Retina (tissue), 1 donor: ENCODE results near the gene GJD3.

Experiments
- DNase-seq: peaks from one replicate; pipeline ENCODE4 v3.0.0-alpha.2; 2016

The GJD3 gene

DNA sequence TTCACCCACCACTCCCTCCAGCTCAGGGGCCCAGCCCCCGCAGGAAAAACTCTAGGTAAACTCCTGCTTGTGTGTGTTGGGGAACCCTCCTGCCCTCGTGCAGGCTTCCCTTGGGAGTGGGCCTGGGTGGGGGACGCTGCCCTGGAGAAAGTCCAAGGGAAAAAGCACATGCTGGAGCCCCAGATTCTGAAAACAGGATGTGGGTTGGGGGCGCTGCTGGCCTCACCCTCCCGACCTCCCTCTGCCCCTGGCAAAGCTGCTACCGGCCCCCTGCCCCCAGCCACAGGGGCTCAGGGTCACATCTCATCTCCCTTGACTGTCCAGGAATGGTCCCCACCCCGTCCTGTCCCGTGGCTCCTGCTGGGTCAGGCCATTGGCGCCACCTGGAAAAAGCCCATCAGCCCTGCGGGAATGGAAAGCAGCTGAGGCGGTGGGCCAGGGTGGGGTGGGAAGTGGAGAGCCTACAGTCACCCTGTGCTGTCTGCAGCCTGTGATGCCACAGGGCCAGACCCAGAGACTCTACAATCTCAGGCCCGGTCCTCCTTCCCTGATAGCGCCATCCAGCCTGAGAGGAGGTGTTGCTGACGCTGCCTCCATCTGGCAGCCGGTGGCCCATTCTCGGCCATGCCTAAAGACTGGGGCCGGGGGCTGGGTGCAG lies 2.5 kb upstream of the GJD3 start:
- no peak for DNase-seq

DNA sequence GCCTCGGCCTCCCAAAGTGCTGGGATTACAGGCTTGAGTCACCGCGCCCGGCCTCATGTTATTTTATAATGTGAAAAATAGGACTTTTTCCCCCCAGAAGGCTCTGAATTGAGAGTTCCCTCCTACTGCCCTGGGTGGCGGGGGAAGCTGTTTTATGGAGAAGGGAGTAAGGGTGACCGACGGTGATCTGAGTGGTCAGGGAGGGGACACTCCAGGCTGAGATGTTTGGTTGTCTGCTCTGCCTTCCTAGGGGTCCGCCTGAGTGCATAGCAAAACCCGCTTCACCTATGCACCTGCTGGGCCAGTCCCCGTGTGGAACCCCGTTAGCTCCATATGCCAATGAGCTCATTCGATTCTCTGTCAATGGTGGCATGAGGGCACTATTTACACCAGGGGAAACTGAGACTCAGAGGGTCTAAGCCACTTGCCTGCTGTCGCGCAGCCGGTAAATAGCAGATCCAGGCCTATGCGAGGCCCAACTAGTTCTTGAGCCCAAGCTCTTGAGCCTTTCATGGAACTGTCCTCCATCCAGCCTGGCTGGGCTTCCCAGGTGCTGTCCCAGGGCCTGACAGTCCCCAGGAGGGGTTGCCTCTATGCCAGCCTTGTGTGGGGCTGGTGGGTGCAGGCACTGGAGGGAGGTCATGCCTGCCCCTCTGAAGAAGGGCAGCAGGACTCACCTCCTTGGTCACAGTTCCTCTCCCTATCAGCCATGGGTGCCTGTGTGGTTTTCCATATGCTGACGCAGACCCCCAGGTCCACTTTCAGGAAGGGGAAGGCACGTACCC lies 1.7 kb upstream of the GJD3 start:
- no peak for DNase-seq

DNA sequence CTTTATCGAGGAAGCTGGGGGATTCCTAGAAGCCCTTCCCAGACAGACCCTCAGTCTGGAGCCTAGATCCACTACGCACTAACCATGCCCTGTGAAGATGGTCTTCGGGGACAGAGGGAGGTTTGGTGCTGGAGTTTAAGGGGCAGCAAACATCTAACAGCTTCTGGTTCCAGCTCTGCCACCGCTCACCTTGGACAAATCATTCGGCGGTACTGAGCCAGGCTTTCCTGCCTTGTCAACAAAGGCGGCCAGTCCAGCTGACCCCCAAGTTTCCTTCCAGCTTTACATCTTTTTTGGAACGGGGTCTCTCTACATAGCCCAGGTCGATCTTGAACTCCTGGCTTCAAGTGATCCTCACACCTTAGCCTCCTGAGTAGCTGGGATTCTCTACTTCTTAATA lies 369 bp upstream of the GJD3 start:
- no peak for DNase-seq

DNA sequence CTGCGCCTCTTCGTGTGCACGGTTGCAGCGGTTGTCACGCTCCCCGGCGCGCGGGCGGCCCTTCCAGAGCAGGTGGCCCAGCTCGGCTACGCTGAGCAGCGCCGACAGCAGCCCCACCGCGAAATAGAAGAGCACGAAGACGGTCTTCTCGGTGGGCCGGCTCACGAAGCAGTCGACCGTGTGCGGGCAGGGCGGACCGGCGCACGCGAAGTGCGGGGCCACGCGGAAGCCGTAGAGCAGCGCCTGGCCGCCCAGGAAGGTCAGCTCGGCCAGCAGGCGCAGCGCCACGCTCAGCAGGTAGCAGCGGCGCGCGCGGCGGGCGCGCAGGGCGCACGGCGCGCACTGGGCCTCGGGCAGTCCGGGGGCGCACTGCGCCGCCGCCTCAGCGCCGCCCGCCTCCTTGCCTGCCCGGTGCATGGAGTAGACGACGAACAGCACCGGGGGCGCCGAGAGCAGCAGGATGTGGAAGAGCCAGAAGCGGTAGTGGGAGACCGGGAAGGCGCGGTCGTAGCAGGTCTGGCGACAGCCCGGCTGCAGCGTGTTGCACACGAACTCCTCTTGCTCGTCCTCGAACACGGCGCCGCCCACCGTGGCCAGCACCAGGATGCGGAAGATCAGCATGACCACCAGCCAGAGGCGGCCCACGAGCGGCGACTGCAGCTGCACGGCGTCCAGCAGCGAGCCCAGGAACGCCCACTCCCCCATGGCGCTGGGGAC lies 1.3 kb downstream of the GJD3 start:
- peak; percentile 77 for DNase-seq

DNA sequence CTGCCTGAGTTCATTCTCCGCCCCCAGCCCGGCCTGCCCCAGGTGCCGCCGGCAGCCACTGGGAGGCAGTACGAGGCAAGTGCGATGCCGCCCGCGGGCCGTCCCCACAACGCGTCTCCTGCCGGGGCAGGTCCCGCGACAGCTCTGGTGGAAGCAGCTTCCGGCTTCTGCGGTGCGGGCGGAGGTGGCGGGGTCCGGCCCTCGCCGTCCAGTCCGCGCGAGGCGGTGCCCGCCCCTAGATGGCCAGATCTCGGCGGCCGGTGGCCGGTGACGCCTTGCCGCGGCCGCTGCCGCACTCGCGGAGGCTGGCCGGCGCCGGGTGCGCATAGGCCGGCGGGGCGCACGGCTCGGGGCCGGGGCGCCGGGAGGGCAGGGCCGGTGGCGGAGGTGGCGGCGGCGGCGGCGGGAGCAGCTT lies 1.8 kb downstream of the GJD3 start:
- DNase-seq, result peak; percentile 87

DNA sequence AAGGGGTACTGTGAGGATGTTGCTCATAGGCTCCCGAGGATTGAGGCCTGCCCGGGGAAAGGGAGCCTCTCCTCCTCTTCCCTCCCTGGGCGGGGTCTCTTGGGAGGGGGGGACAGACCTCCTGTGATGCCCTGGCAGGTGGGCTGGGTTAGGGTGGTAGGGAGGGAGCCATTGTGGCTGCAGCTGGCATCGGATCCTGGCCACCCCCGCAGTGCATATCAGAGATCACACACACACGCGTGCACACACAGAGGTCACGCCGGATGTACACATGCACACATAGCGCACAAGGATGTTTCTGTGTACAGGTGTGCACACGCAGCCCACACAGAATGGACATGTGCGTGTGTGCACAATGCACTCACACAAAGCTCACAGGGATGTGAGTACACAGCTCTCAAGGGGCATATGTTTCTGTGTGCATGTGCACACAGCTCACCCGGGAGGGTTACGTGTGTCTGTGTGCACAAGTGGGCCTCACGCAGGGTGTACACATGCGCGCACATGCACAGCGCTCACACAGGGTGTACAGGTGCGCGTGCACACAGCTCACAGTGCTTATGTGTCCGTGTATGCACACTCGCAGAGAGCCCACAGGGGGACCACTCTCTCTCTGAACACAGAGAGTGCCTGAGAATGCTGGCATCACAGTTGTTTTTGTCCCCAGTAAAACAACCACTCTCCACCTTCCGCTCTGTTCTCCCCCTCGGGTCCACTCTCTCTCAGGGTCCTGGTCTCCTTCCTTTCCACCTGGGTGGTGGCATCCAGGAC lies 2.4 kb downstream of the GJD3 start:
- DNase-seq, result no peak

DNA sequence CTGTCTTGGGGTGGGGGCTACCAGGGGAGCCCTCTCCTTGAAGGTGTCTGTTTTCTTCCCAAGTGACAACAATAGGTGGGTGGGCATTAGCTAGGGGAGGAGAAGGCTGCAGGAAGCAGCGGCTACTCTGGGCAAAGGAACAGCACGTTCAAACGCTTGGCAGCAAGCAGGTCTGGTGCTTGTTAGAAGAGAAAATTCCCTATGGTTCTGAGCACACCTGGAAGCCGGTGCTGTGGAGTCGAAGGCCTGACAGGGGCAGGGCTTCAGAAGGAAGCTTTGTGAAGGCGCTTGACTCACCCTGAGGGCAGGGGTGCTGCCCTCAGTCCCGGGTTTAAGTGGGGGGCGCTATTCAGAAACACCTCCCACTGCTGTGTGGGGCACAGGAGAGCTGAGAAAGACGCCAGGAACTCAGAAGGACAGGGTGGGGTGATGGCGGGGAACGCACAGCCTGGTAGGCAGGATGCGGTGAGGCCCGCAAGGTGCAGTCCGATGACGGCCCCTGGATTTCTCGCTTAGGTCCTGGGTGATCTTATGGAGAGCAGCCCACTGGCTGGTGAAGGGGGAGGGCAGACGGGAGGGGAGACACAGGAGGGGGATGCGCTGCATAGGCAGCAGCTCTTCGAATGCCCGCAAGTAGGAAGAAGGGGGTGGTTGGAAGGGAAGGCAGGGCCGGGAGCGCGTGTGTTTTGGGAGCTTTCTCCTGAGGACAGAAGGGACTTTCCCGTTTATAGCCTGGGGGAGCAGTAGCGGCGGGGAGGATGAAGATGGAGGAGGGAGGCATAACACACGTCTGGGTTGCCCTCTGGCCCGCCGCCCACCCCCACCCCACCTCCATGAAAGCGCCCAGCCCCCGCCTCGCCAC lies 3.2 kb downstream of the GJD3 start:
- DNase-seq, result no peak

DNA sequence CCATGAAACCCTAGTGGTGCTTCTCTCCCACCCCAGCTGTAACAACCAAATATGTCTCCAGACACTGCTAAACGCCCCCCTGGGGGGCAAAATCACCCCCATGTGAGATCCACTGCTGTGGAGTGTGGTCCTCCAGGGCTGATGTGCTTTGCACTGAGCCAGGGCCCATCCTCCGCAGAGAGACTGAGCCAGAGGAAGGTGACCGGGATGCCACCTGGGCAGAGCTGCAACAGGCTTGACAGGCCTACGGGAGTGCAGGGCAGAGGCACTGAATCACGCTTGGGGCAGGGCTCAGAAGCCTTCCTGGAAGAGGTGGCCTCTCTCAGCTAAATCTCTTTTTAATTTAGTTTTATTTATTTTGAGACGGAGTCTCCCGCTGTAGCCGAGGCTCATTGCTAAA lies 4.4 kb downstream of the GJD3 start:
- DNase-seq, result no peak

DNA sequence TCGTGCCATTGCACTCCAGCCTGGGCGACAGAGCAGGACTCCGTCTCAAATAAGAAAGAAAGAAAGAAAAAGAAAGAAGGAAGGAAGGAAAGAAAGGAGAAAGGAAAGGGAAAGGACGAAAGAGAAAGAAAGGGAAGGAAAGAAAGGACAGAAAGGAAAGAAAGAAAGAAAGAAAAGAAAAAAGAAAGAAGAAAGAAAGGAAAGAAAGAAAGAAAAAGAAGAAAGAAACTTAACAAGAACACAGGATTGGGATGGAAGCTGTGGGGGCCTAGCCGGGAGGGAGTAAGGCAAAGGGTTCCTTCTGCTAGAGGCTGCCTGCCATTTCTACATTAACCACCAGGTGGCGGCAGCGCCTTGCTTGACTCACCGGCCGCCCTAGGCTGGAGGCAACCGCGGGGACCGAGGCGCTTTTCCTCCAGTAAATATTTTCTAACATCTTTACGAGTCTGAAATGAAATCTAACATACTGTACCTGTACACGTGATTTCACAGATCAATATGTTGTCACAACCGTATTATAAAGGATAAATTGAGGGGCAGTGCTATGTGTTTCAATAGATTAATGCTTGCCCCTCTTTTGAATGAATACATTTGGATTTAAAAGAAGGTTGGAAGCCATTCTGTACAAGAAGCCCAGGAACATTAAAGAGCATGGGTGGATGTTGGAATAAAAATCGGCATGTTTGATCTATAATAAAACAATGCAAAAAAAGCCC lies 6.1 kb downstream of the GJD3 start:
- peak; percentile 92 for DNase-seq

DNA sequence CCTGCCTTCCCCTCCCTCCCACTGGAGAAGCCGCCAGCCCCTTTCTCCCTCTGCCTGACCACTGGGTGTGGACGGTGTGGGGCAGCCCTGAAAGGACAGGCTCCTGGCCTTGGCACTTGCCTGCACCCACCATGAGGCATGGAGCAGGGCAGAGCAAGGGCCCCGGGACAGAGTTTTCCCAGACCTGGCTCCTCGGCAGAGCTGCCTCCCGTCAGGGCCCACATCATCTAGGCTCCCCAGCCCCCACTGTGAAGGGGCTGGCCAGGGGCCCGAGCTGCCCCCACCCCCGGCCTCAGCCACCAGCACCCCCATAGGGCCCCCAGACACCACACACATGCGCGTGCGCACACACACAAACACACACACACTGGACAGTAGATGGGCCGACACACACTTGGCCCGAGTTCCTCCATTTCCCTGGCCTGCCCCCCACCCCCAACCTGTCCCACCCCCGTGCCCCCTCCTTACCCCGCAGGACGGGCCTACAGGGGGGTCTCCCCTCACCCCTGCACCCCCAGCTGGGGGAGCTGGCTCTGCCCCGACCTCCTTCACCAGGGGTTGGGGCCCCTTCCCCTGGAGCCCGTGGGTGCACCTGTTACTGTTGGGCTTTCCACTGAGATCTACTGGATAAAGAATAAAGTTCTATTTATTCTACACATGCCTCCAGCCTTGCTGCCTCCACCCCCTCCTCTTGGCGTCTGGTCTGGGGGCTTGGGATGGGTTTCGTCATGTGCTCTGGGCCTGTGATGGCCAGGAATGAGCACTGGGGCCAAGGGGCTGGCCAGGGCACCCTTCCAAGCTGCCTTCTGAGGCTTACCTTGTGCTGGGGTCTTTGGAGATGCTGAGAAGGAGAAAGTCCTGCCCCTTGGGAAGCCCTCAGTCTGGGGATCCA lies 7.3 kb downstream of the GJD3 start:
- DNase-seq, result no peak

DNA sequence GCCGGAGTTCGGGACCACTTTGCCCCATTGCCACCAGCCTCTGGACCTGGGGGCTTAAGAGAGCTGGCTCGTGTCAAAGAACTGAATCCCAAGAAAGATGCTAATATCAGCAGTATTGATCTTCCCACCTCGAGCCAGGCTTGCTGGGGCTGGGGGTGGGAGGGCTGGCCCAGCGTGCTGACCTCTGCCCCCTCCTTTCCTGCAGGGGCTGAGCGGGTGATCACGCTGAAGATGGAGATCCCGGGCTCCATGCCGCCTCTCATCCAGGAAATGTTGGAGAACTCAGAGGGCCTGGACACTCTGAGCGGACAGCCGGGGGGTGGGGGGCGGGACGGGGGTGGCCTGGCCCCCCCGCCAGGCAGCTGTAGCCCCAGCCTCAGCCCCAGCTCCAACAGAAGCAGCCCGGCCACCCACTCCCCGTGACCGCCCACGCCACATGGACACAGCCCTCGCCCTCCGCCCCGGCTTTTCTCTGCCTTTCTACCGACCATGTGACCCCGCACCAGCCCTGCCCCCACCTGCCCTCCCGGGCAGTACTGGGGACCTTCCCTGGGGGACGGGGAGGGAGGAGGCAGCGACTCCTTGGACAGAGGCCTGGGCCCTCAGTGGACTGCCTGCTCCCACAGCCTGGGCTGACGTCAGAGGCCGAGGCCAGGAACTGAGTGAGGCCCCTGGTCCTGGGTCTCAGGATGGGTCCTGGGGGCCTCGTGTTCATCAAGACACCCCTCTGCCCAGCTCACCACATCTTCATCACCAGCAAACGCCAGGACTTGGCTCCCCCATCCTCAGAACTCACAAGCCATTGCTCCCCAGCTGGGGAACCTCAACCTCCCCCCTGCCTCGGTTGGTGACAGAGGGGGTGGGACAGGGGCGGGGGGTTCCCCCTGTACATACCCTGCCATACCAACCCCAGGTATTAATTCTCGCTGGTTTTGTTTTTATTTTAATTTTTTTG lies 8.5 kb downstream of the GJD3 start:
- no peak for DNase-seq

DNA sequence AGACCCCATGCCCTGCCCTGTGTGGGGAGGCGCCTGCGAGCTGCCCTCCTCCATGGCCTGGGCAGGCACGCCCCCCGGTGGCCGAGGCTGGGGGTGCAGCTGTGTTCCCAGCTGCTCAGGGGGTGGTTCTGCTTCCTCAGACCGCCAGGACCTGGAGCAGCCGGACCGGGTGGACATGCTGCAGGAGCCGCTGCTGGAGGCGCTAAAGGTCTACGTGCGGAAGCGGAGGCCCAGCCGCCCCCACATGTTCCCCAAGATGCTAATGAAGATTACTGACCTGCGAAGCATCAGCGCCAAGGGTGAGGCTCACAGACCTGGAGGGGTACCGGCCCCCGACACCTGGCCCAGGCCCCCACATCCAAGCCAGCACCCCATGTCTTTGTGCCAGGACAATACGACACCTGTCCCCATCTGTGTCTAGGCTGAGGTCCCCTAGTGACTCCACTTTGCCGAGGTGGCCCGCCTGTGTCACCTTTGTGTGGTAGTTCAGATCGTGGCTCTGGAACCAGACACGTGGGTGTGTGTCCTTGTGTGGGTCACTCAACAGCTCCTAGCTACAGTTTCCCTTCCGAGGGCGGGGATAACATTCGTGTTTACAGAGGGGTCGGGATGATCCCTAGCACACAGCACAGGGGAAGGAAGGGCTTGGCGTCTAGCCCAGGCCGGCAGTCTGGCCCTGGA lies 9.3 kb downstream of the GJD3 start:
- peak; percentile 90 for DNase-seq

DNA sequence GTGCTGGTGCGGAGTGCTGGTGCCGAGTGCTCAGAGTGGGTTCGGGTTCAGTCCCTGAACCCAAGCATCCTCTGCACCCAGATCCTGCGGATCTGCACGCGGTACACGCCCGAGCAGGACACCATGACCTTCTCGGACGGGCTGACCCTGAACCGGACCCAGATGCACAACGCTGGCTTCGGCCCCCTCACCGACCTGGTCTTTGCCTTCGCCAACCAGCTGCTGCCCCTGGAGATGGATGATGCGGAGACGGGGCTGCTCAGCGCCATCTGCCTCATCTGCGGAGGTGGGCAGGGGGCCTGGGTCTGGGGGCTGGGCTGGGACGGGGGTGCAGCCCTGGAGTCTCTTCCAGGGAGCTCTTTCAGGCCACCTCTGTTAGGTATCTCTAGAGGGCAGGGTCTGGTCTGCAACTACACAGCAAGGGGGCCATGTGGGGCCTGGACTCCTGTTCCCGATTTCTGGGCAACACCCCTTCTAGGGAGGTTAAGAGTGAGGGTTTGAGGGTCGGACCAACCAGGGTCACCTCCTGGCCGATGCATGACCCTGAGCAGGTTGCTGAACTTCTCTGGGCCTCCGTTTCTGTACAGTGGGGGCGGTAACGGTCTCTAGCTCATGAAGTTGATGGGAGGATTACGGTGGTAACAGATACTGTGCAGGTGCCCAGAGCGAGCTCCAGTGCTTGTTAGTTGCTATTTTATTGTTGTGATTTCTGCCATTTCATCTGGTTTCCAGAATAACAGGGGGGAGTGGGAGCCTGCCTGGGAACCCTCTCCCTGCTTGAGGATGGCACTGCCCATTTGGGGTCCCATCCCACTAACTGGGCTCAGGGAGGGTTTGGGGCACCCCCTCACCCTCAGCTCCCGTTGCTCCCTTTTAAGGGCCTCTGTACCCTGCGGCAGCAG lies 10.1 kb downstream of the GJD3 start:
- DNase-seq, result no peak

DNA sequence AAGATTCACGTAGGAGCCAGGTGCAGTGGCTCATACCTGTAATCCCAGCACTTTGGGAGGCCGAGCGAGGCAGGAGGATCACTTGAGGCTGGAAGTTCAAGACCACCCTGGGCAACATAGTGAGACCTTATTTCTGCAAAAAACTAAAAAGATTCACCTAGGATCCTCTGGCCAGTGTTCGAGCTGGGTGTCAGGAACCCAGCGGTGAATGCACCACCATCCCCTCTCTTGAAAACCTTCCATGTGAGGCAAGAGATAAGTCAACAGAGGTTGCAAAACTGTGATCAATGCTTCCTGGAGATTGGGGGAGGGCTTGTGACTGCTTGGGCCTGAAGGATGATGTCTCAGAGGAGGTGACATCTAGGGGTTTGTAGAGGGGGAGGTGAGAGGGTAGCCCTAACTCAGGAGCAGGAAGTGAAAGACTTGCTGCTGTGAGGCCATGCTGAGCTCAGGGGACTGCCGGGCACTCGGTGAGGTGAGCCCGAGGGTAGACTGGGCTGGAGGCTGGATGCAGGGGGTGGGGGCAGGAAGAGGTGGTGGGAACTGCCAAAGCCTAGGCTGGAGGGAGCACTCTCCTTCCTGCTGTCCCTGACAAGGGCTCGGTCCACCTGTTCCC lies 11.7 kb downstream of the GJD3 start:
- no peak for DNase-seq

DNA sequence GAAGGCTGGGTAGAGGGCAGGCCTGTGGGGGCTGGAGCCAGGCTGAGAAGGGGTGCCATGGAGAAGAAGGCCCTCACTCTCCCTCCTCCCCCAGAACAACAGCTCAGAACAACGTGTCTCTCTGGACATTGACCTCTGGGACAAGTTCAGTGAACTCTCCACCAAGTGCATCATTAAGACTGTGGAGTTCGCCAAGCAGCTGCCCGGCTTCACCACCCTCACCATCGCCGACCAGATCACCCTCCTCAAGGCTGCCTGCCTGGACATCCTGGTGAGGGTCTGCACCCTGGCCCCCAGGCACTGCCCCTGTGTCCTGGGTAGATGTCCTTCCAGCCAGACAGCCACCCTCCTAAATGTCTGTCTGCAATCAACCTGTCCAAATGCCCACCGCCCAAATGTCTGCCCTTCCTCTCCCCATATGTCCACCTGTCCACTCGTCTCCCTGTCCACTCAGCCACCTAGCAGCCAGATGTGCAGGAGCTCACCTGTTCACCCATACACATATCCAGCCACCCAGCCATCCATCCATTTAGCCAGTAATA lies 12.2 kb downstream of the GJD3 start:
- DNase-seq, result no peak

DNA sequence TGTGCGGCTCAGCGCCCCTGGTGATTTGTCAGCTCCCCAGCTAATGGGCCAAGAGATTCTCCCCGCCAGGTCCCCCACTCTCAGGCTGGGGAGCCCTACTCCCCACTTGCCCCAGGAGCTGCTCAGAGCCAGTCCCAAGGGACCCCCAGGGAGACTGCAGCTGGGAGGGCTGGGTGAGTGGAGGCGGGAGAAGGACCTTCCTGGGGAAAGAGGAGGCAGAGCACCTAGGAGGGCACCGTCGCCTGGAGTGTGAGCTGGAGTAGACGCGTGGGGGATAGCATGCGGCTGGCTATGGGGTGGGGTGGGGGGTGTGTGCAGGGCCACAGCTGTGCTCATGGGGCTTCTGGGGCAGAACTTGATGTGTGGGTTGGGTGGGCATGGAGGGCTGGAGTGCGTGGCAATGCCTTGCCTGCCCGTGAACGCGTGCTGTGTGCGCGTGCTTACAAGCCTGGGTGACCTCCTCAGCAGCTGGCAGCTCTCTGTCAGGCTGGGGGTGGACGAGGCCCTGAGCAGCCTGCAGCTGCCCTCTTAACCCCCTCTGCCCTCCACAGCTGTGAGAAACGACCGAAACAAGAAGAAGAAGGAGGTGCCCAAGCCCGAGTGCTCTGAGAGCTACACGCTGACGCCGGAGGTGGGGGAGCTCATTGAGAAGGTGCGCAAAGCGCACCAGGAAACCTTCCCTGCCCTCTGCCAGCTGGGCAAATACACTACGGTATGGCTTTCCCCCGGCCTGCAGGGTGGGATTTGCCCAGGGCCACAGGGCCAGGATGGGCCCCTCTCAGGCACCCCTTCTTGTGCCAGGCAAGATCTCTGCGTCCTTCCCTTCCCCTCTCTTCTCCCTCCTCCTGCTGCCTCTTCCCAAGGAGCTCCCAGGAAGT lies 12.9 kb downstream of the GJD3 start:
- peak; percentile 77 for DNase-seq
